Liver (tissue), 9 donors: ENCODE data around the gene ETS2. TPM values are rescaled to one million over a fixed set of nuclear protein-coding genes. Genes with fewer than 3 reads are reported as not detected.

Source experiments
- DNase-seq: peaks from one replicate; pipeline ENCODE4 v3.0.0-alpha.2; 2017; ENCODE audit warnings: low spot score
- H3K27ac ChIP-seq, 2 donors: one replicate each; pipeline ENCODE4 v1.7.0; 2013; ENCODE audit warnings: inconsistent platforms in 2 of 2, low read length in 2 of 2, control low read depth in 1 of 2, low read depth in 1 of 2, mild to moderate bottlenecking in 1 of 2
- H3K27me3 ChIP-seq, 4 donors: one replicate each; pipeline versions ENCODE4 v1.6.1 to v1.7.0; 2013; ENCODE audit warnings: low read length in 3 of 4, inconsistent platforms in 1 of 4, mild to moderate bottlenecking in 1 of 4, moderate library complexity in 1 of 4; ENCODE audit not compliant: control insufficient read depth in 4 of 4, insufficient read depth in 4 of 4
- H3K36me3 ChIP-seq, 4 donors: one replicate each; pipeline versions ENCODE4 v1.6.1 to v1.7.0; 2013; ENCODE audit warnings: low read length in 3 of 4, mild to moderate bottlenecking in 3 of 4, low read depth in 1 of 4, moderate library complexity in 1 of 4; ENCODE audit not compliant: control insufficient read depth in 4 of 4, insufficient read depth in 3 of 4
- H3K4me1 ChIP-seq, 4 donors: one replicate each; pipeline versions ENCODE4 v1.6.1 to v1.7.0; 2013; ENCODE audit warnings: low read length in 3 of 4, mild to moderate bottlenecking in 3 of 4, moderate library complexity in 1 of 4; ENCODE audit not compliant: control insufficient read depth in 4 of 4, insufficient read depth in 4 of 4
- H3K4me3 ChIP-seq, 3 donors: one replicate each; pipeline versions ENCODE4 v1.6.1 to v1.7.0; 2013; ENCODE audit warnings: low read length in 3 of 3, control low read depth in 1 of 3, low read depth in 1 of 3, mild to moderate bottlenecking in 1 of 3
- H3K9ac ChIP-seq, 2 donors: one replicate each; pipeline ENCODE4 v1.7.0; 2013; ENCODE audit warnings: low read length in 2 of 2, mild to moderate bottlenecking in 2 of 2, moderate library complexity in 2 of 2, control low read depth in 1 of 2, low read depth in 1 of 2
- H3K9me3 ChIP-seq, 4 donors: one replicate each; pipeline versions ENCODE4 v1.6.1 to v1.7.0; 2013; ENCODE audit warnings: low read length in 3 of 4; ENCODE audit not compliant: control insufficient read depth in 4 of 4
- EGR1 ChIP-seq, 2 donors: IDR thresholded peaks; 2 replicates each; pipeline ENCODE4 v1.6.1; 2016 to 2018; ENCODE audit warnings: antibody characterized with exemption in 2 of 2, low read depth in 2 of 2
- FOXA1 ChIP-seq: IDR thresholded peaks from 2 replicates; pipeline ENCODE4 v1.6.1; 2016; ENCODE audit warnings: antibody characterized with exemption
- FOXA2 ChIP-seq: IDR thresholded peaks from 2 replicates; pipeline ENCODE4 v1.6.1; 2016; ENCODE audit warnings: antibody characterized with exemption
- GABPA ChIP-seq, 2 donors: IDR thresholded peaks in 1 of 2; conservative IDR thresholded peaks in 1 of 2; 2 replicates each; pipeline ENCODE4 v1.6.1; 2016; ENCODE audit warnings: antibody characterized with exemption in 2 of 2, mild to moderate bottlenecking in 1 of 2, moderate library complexity in 1 of 2
- HNF4A ChIP-seq, 2 donors: conservative IDR thresholded peaks; 2 replicates each; pipeline ENCODE4 v1.6.1; 2016; ENCODE audit warnings: antibody characterized with exemption in 2 of 2, mild to moderate bottlenecking in 2 of 2
- HNF4G ChIP-seq: IDR thresholded peaks from 2 replicates; pipeline ENCODE4 v1.6.1; 2016; ENCODE audit warnings: antibody characterized with exemption
- JUND ChIP-seq, 2 donors: IDR thresholded peaks; 2 replicates each; pipeline ENCODE4 v1.6.1; 2016; ENCODE audit warnings: antibody characterized with exemption in 2 of 2
- NR2F2 ChIP-seq: IDR thresholded peaks from 2 replicates; pipeline ENCODE4 v1.6.1; 2016; ENCODE audit warnings: antibody characterized with exemption
- RAD21 ChIP-seq, 2 donors: IDR thresholded peaks; 2 replicates each; pipeline ENCODE4 v1.6.1; 2016; ENCODE audit warnings: antibody characterized with exemption in 2 of 2, mild to moderate bottlenecking in 2 of 2
- RXRA ChIP-seq, 2 donors: IDR thresholded peaks; 2 replicates each; pipeline ENCODE4 v1.6.1; 2017 to 2018; ENCODE audit warnings: antibody characterized with exemption in 2 of 2, mild to moderate bottlenecking in 1 of 2
- SP1 ChIP-seq: IDR thresholded peaks from 2 replicates; pipeline ENCODE4 v1.6.1; 2018; ENCODE audit warnings: antibody characterized with exemption, mild to moderate bottlenecking
- TAF1 ChIP-seq: conservative IDR thresholded peaks from 2 replicates; pipeline ENCODE4 v1.6.1; 2016; ENCODE audit warnings: antibody characterized with exemption, mild to moderate bottlenecking
- YY1 ChIP-seq: IDR thresholded peaks from 2 replicates; pipeline ENCODE4 v1.6.1; 2016; ENCODE audit warnings: antibody characterized with exemption, mild to moderate bottlenecking
- WGBS: extraction: QIAGEN DNeasy Blood & Tissue Kit; methylation state at CpG from one replicate; pipeline ENCODE4 v1.1.7; 2013; 5-methylcytosine and 5-hydroxymethylcytosine counted together
- polyA plus RNA-seq, 2 donors: library from polyadenylated mRNA; stranded (reverse) in 1 of 2; unstranded in 1 of 2; fragments of 200-250 nt in 1 of 2; fragments of >200 nt in 1 of 2; fragmentation: Nextera tagmentation in 1 of 2; extraction: Ambion mirVana in 1 of 2; gene quantifications; one replicate each; pipeline versions ENCODE4 v1.2.1 to v1.2.3, GENCODE V29; 2013 to 2015
- total RNA-seq, 2 donors: library from RNA; depleted of rRNA; stranded (reverse); fragments of >200 nt; gene quantifications; one replicate each; pipeline ENCODE4 v1.2.3, GENCODE V29; 2014
- TF ChIP-seq, protein P1 (sequence below): IDR thresholded peaks from 2 replicates; pipeline ENCODE4 v1.6.1; 2016; ENCODE audit warnings: antibody characterized with exemption, mild to moderate bottlenecking
- TF ChIP-seq, protein P2 (sequence below): IDR thresholded peaks from 2 replicates; pipeline ENCODE4 v1.6.1; 2016; ENCODE audit warnings: antibody characterized with exemption
- TF ChIP-seq, protein P3 (sequence below): IDR thresholded peaks from 2 replicates; pipeline ENCODE4 v1.6.1; 2016; ENCODE audit warnings: antibody characterized with exemption
- TF ChIP-seq, protein P4 (sequence below): IDR thresholded peaks from 2 replicates; pipeline ENCODE4 v1.6.1; 2016; ENCODE audit warnings: antibody characterized with exemption
- TF ChIP-seq, protein P5 (sequence below): fragments of 150-350 bp; IDR thresholded peaks from 2 replicates; pipeline ENCODE4 v1.5.1; 2017; ENCODE audit warnings: improper control_type of control experiment, low read depth, low read length; ENCODE audit not compliant: missing input control
- donor health status: healthy.
- donor health status: healthy.
- donor health status: healthy.
- donor health status: healthy.
- donor health status: healthy.

Gene ETS2
- total and polyA plus RNA-seq, 4 donors: 20.2 to 90.7 (median 41.8) TPM

DNA sequence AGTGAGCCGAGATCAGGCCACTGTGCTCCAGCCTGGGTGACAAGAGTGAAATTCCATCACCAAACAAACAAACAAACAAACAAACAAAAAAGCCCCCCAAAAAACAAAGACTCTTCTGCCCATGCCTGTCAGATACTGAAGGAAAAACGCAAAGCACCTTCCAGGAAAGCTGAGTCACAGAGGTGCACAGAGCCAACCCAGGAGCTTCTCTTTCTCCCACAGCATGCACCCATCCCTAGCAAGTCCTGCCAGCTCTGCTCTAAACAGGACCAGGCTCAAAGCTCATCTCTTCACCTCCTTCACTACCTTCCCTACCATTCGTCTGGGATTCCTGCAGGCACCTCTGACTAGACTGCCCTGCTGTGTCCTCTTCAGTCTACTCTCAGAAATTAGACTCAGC lies 46.5 kb downstream of the ETS2 start (continued):
- TF ChIP-seq, protein P1, sequence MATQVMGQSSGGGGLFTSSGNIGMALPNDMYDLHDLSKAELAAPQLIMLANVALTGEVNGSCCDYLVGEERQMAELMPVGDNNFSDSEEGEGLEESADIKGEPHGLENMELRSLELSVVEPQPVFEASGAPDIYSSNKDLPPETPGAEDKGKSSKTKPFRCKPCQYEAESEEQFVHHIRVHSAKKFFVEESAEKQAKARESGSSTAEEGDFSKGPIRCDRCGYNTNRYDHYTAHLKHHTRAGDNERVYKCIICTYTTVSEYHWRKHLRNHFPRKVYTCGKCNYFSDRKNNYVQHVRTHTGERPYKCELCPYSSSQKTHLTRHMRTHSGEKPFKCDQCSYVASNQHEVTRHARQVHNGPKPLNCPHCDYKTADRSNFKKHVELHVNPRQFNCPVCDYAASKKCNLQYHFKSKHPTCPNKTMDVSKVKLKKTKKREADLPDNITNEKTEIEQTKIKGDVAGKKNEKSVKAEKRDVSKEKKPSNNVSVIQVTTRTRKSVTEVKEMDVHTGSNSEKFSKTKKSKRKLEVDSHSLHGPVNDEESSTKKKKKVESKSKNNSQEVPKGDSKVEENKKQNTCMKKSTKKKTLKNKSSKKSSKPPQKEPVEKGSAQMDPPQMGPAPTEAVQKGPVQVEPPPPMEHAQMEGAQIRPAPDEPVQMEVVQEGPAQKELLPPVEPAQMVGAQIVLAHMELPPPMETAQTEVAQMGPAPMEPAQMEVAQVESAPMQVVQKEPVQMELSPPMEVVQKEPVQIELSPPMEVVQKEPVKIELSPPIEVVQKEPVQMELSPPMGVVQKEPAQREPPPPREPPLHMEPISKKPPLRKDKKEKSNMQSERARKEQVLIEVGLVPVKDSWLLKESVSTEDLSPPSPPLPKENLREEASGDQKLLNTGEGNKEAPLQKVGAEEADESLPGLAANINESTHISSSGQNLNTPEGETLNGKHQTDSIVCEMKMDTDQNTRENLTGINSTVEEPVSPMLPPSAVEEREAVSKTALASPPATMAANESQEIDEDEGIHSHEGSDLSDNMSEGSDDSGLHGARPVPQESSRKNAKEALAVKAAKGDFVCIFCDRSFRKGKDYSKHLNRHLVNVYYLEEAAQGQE: no peak
- no peak for TF ChIP-seq NR2F2
- no peak for TF ChIP-seq HNF4A (conservative IDR thresholded peaks at IDR 0.05)
- no peak for TF ChIP-seq TAF1
- no peak for TF ChIP-seq RAD21 (IDR thresholded peaks at IDR 0.05)

DNA sequence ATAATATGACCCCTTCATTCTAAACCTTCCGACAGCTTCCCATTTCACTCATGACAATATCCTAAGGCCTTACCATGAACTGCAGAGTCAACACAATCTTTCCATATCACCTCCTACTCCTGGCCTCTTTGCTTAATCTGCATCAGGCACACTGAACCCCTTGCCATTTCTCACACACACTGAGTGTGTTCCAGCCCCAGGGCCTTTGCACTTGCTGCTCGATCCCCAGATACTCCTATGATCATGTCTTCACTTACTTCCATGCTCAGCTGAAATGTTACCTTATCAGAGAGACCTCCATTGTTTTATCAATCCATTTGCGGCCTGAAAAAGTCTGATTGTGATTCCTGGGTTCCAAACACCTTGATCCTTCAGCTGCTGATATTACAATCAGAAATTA lies 47.0 kb downstream of the ETS2 start:
- 94% methylated on average over 3 of the region's 3 CpGs for WGBS
- H3K27ac ChIP-seq: no peak overlapping the region
- H3K36me3 ChIP-seq: no peaks in the 10 kb centered on the region
- H3K4me1 ChIP-seq: peaks cover 0 to 6% (median 2%) of the 10 kb centered on the region in 4 donors
- TF ChIP-seq, protein P2, sequence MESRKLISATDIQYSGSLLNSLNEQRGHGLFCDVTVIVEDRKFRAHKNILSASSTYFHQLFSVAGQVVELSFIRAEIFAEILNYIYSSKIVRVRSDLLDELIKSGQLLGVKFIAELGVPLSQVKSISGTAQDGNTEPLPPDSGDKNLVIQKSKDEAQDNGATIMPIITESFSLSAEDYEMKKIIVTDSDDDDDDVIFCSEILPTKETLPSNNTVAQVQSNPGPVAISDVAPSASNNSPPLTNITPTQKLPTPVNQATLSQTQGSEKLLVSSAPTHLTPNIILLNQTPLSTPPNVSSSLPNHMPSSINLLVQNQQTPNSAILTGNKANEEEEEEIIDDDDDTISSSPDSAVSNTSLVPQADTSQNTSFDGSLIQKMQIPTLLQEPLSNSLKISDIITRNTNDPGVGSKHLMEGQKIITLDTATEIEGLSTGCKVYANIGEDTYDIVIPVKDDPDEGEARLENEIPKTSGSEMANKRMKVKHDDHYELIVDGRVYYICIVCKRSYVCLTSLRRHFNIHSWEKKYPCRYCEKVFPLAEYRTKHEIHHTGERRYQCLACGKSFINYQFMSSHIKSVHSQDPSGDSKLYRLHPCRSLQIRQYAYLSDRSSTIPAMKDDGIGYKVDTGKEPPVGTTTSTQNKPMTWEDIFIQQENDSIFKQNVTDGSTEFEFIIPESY: no peak
- no peak for TF ChIP-seq SP1
- no peak for TF ChIP-seq RXRA (IDR thresholded peaks at IDR 0.05)
- TF ChIP-seq JUND (IDR thresholded peaks at IDR 0.05): no peak
- TF ChIP-seq, protein P3, sequence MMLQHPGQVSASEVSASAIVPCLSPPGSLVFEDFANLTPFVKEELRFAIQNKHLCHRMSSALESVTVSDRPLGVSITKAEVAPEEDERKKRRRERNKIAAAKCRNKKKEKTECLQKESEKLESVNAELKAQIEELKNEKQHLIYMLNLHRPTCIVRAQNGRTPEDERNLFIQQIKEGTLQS: no peak
- TF ChIP-seq HNF4A (conservative IDR thresholded peaks at IDR 0.05): no peak
- no peak for TF ChIP-seq HNF4G
- no peak for TF ChIP-seq RAD21 (IDR thresholded peaks at IDR 0.05)
- no peak for TF ChIP-seq YY1
- TF ChIP-seq, protein P4, sequence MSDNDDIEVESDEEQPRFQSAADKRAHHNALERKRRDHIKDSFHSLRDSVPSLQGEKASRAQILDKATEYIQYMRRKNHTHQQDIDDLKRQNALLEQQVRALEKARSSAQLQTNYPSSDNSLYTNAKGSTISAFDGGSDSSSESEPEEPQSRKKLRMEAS: no peak
- TF ChIP-seq FOXA2: no peak
- TF ChIP-seq EGR1 (IDR thresholded peaks at IDR 0.05; ENCODE audit: low read depth in 2 of 2): no peak
- TF ChIP-seq NR2F2: no peak
- TF ChIP-seq FOXA1: no peak
- no peak for TF ChIP-seq TAF1
- TF ChIP-seq, protein P1: no peak
- no peak for TF ChIP-seq GABPA (IDR thresholded peaks at IDR 0.05 in 1 of 2, conservative IDR thresholded peaks at IDR 0.05 in 1 of 2)
- TF ChIP-seq, protein P5, sequence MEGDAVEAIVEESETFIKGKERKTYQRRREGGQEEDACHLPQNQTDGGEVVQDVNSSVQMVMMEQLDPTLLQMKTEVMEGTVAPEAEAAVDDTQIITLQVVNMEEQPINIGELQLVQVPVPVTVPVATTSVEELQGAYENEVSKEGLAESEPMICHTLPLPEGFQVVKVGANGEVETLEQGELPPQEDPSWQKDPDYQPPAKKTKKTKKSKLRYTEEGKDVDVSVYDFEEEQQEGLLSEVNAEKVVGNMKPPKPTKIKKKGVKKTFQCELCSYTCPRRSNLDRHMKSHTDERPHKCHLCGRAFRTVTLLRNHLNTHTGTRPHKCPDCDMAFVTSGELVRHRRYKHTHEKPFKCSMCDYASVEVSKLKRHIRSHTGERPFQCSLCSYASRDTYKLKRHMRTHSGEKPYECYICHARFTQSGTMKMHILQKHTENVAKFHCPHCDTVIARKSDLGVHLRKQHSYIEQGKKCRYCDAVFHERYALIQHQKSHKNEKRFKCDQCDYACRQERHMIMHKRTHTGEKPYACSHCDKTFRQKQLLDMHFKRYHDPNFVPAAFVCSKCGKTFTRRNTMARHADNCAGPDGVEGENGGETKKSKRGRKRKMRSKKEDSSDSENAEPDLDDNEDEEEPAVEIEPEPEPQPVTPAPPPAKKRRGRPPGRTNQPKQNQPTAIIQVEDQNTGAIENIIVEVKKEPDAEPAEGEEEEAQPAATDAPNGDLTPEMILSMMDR: no peak
- H3K4me3 ChIP-seq: no peak overlapping the region
- DNase-seq: no peak
- H3K27me3 ChIP-seq: no peaks in the 10 kb centered on the region
- no peak overlapping the region for H3K9ac ChIP-seq
- H3K9me3 ChIP-seq: no peaks in the 10 kb centered on the region
